Keratinocyte (primary cell): ENCODE measurements around the gene RNF4.

Experiments
- EZH2 ChIP-seq: IDR thresholded peaks from one replicate; pipeline ENCODE4 v1.6.1; 2012; ENCODE audit warnings: inconsistent platforms, mild to moderate bottlenecking, low read length, moderate library complexity
- TF ChIP-seq, protein P1 (sequence below), 3 experiments: IDR thresholded peaks in 1 of 3; conservative IDR thresholded peaks in 1 of 3; optimal IDR thresholded peaks in 1 of 3; 2 replicates in 2 of 3; 3 replicates in 1 of 3; pipeline versions ENCODE3 to v1.5.1; 2011; ENCODE audit warnings: low read length in 3 of 3, mild to moderate bottlenecking in 3 of 3, moderate library complexity in 2 of 3, control low read depth in 1 of 3, inconsistent platforms in 1 of 3; ENCODE audit not compliant: insufficient read depth in 2 of 3; ENCODE audit errors: extremely low read depth in 1 of 3

DNA sequence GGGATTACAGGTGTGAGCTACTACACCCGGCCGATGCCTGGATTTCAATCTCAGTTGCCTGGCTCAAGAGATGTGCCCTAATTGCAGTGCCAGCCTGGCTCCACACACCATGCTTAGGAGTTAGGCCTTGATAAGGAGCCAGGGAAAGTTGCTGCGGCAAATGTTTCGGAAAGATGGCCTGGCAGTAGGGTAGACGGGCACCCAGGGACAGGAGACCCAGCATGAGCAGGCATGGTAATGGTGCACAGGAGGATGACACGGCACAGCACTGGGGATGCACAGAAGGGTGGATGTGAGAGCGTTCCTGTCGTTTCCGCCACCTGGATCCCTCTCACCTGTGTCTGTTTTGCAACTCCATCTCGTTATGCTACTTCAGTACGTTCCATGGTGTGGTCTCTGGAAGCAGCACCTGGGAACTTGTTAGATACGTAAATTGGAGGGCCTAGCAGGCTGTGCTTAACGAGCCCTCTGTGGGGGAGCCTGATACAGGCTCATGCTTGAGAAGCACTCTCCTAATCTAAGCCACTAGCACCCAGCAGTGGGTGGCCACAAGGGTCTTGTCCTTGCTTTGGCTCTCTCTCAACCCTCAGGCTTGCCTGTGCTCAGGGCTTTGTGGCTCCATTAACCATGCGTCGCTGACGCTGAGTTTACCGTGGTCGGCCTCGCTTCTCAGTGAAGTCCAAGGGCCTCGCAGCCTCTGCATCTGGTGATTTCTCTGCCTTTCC, 20.3 kb downstream of the RNF4 start:
- TF ChIP-seq, protein P1, sequence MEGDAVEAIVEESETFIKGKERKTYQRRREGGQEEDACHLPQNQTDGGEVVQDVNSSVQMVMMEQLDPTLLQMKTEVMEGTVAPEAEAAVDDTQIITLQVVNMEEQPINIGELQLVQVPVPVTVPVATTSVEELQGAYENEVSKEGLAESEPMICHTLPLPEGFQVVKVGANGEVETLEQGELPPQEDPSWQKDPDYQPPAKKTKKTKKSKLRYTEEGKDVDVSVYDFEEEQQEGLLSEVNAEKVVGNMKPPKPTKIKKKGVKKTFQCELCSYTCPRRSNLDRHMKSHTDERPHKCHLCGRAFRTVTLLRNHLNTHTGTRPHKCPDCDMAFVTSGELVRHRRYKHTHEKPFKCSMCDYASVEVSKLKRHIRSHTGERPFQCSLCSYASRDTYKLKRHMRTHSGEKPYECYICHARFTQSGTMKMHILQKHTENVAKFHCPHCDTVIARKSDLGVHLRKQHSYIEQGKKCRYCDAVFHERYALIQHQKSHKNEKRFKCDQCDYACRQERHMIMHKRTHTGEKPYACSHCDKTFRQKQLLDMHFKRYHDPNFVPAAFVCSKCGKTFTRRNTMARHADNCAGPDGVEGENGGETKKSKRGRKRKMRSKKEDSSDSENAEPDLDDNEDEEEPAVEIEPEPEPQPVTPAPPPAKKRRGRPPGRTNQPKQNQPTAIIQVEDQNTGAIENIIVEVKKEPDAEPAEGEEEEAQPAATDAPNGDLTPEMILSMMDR (optimal IDR thresholded peaks at IDR 0.05 in 1 of 3, IDR thresholded peaks at IDR 0.05 in 1 of 3, conservative IDR thresholded peaks at IDR 0.05 in 1 of 3; ENCODE audit: extremely low read depth in 1 of 3, insufficient read depth in 2 of 3, low read length in 3 of 3), result no peak
- no peak for TF ChIP-seq EZH2
